ENCODE results near the gene CFAP299. TPM values are rescaled to one million over a fixed set of nuclear protein-coding genes. Genes with fewer than 3 reads are reported as not detected.

The CFAP299 gene
- total RNA-seq, 1 donor from 2014 or later, result 5.1 TPM

- Histone ChIP-seq H3K27ac (no peak overlapping the region), H3K4me1 (no peaks in the 10 kb centered on the region), H3K27me3 (ENCODE audit: low read depth) (peaks cover 4% of the 10 kb centered on the region), H3K4me3 (no peak overlapping the region), H3K36me3 (no peaks in the 10 kb centered on the region), H3K9me3 (peaks cover 11% of the 10 kb centered on the region)
- intact Hi-C loops (cut with DNase I), result no loop called here
- ATAC-seq (no peak), DNase-seq (no peak)
- TF ChIP-seq CTCF (IDR thresholded peaks at IDR 0.05), result no peak
Measured at GRCh38 chr4:80343887-80344286, 8.4 kb downstream of the CFAP299 start.

- no peaks in the 10 kb centered on the region for H3K36me3 ChIP-seq
- intact Hi-C loops (cut with DNase I), result loop anchor here (10.0 kb wide), 1 partner anchor 695 kb away; no protein-coding TSS in a partner anchor
- peaks cover 9% of the 10 kb centered on the region for H3K27me3 ChIP-seq (ENCODE audit: low read depth)
- no peak overlapping the region for H3K4me3 ChIP-seq
- TF ChIP-seq CTCF (IDR thresholded peaks at IDR 0.05), result no peak
- H3K27ac ChIP-seq, result no peak overlapping the region
- no peaks in the 10 kb centered on the region for H3K4me1 ChIP-seq
- H3K9me3 ChIP-seq, result no peaks in the 10 kb centered on the region
- DNase-seq (no peak), ATAC-seq (no peak)
Measured at GRCh38 chr4:80360084-80360483, 24.6 kb downstream of the CFAP299 start.

- ATAC-seq, result no peak
- intact Hi-C loops (cut with DNase I), result loop anchor here (10.0 kb wide), 1 partner anchor 694 kb away; no protein-coding TSS in a partner anchor
- Histone ChIP-seq H3K4me1 (no peaks in the 10 kb centered on the region), H3K27ac (no peak overlapping the region), H3K4me3 (no peak overlapping the region), H3K27me3 (ENCODE audit: low read depth) (peaks cover 9% of the 10 kb centered on the region), H3K36me3 (no peaks in the 10 kb centered on the region), H3K9me3 (no peaks in the 10 kb centered on the region)
- no peak for TF ChIP-seq CTCF (IDR thresholded peaks at IDR 0.05)
- DNase-seq, result no peak
Measured at GRCh38 chr4:80360900-80361299, 25.4 kb downstream of the CFAP299 start.

GRCh38 chr4:80361329-80361900 lies 25.9 kb downstream of the CFAP299 start:
- intact Hi-C loops (cut with DNase I), result loop anchor here (10.0 kb wide), 1 partner anchor 693 kb away; no protein-coding TSS in a partner anchor

GRCh38 chr4:80362578-80363181 lies 27.1 kb downstream of the CFAP299 start:
- peak; percentile 47 for TF ChIP-seq CTCF (IDR thresholded peaks at IDR 0.05)
- Histone ChIP-seq H3K4me1 (no peaks in the 10 kb centered on the region), H3K9me3 (no peaks in the 10 kb centered on the region), H3K4me3 (no peak overlapping the region), H3K27me3 (ENCODE audit: low read depth) (peaks cover 9% of the 10 kb centered on the region), H3K27ac (no peak overlapping the region), H3K36me3 (no peaks in the 10 kb centered on the region)
- intact Hi-C loops (cut with DNase I), result loop anchor here (10.0 kb wide), 1 partner anchor 692 kb away; no protein-coding TSS in a partner anchor
- ATAC-seq (peak; percentile 52 to 71), DNase-seq (no peak)

More at GRCh38 chr4:80361329-80361900, 25.9 kb downstream of the CFAP299 start:
- ATAC-seq (peak in 1 of 2 donors; percentile 55), DNase-seq (no peak)
- Histone ChIP-seq H3K27ac (no peak overlapping the region), H3K9me3 (no peaks in the 10 kb centered on the region), H3K27me3 (ENCODE audit: low read depth) (peaks cover 9% of the 10 kb centered on the region), H3K4me1 (no peaks in the 10 kb centered on the region), H3K36me3 (no peaks in the 10 kb centered on the region), H3K4me3 (no peak overlapping the region)
- TF ChIP-seq CTCF (IDR thresholded peaks at IDR 0.05), result peak; percentile 38
